Trophoblast cell (in vitro differentiated cells and primary cell): Measurements from ENCODE around the gene EDDM13.
"Not testable (repeated sequence)": the region's sequence is repeated elsewhere in the genome, so short reads cannot be mapped to it uniquely, and the experiment has no call there.

Source experiments
- DNase-seq, 2 donors: peaks; one replicate each; pipeline ENCODE4 v3.0.0-alpha.2; 2016
- H2AFZ ChIP-seq: 2 replicates; pipeline ENCODE4 v1.6.1; 2013; ENCODE audit warnings: low read length, moderate library complexity, mild to moderate bottlenecking; ENCODE audit not compliant: insufficient read depth, poor library complexity
- H2AK5ac ChIP-seq: 2 replicates; pipeline ENCODE4 v1.6.1; 2013; ENCODE audit warnings: mild to moderate bottlenecking, low read length
- H2BK120ac ChIP-seq: 2 replicates; pipeline ENCODE4 v1.6.1; 2013; ENCODE audit warnings: low read length, mild to moderate bottlenecking, moderate library complexity; ENCODE audit not compliant: insufficient read depth, poor library complexity
- H2BK12ac ChIP-seq: 2 replicates; pipeline ENCODE4 v1.6.1; 2013; ENCODE audit warnings: mild to moderate bottlenecking, low read length, moderate library complexity
- H2BK5ac ChIP-seq: 2 replicates; pipeline ENCODE4 v1.6.1; 2013; ENCODE audit warnings: low read length, low read depth, moderate library complexity, mild to moderate bottlenecking; ENCODE audit not compliant: poor library complexity
- H3K14ac ChIP-seq: 2 replicates; pipeline ENCODE4 v1.6.1; 2013; ENCODE audit warnings: mild to moderate bottlenecking, low read length
- H3K18ac ChIP-seq: 2 replicates; pipeline ENCODE4 v1.6.1; 2013; ENCODE audit warnings: mild to moderate bottlenecking, low read length
- H3K23ac ChIP-seq: 2 replicates; pipeline ENCODE4 v1.6.1; 2013; ENCODE audit warnings: low read length
- H3K27ac ChIP-seq: 2 replicates; pipeline ENCODE4 v1.5.1; 2013; ENCODE audit warnings: low read depth, mild to moderate bottlenecking, inconsistent platforms, low read length, moderate library complexity
- H3K27me3 ChIP-seq: 2 replicates; pipeline ENCODE4 v1.6.1; 2013; ENCODE audit warnings: inconsistent platforms, mild to moderate bottlenecking, low read length, moderate library complexity; ENCODE audit not compliant: insufficient read depth
- H3K36me3 ChIP-seq, 2 experiments: 1 replicate in 1 of 2; 2 replicates in 1 of 2; pipeline ENCODE4 v1.6.1; 2013; ENCODE audit warnings: low read length in 2 of 2, mild to moderate bottlenecking in 2 of 2, moderate library complexity in 1 of 2; ENCODE audit not compliant: insufficient read depth in 2 of 2, control insufficient read depth in 1 of 2
- H3K4ac ChIP-seq: 2 replicates; pipeline ENCODE4 v1.6.1; 2013; ENCODE audit warnings: low read depth, mild to moderate bottlenecking, low read length, moderate library complexity
- H3K4me1 ChIP-seq, 2 experiments: 1 replicate in 1 of 2; 2 replicates in 1 of 2; pipeline ENCODE4 v1.6.1; 2013; ENCODE audit warnings: low read length in 2 of 2, mild to moderate bottlenecking in 2 of 2, moderate library complexity in 1 of 2; ENCODE audit not compliant: insufficient read depth in 2 of 2, control insufficient read depth in 1 of 2
- H3K4me2 ChIP-seq: 2 replicates; pipeline ENCODE4 v1.6.1; 2013; ENCODE audit warnings: inconsistent platforms, mild to moderate bottlenecking, low read length, moderate library complexity
- H3K4me3 ChIP-seq: 2 replicates; pipeline ENCODE4 v1.5.1; 2013; ENCODE audit warnings: mild to moderate bottlenecking, low read depth, low read length, inconsistent platforms
- H3K79me1 ChIP-seq: one replicate; pipeline ENCODE4 v1.6.1; 2013; ENCODE audit warnings: low read length
- H3K79me2 ChIP-seq: 2 replicates; pipeline ENCODE4 v1.6.1; 2013; ENCODE audit warnings: low read length, mild to moderate bottlenecking; ENCODE audit not compliant: control insufficient read depth, insufficient read depth, poor library complexity
- H3K9ac ChIP-seq: 2 replicates; pipeline ENCODE4 v1.6.1; 2013; ENCODE audit warnings: mild to moderate bottlenecking, low read length
- H3K9me3 ChIP-seq: 2 replicates; pipeline ENCODE4 v1.6.1; 2013; ENCODE audit warnings: low read depth, mild to moderate bottlenecking, control low read depth, inconsistent platforms, low read length; ENCODE audit not compliant: insufficient read depth
- H4K12ac ChIP-seq: 2 replicates; pipeline ENCODE4 v1.6.1; 2013; ENCODE audit warnings: low read depth, mild to moderate bottlenecking, low read length, moderate library complexity
- H4K8ac ChIP-seq: 2 replicates; pipeline ENCODE4 v1.6.1; 2013; ENCODE audit warnings: low read depth, mild to moderate bottlenecking, low read length, moderate library complexity
- H4K91ac ChIP-seq: one replicate; pipeline ENCODE4 v1.6.1; 2013; ENCODE audit warnings: low read depth, mild to moderate bottlenecking, low read length, moderate library complexity
- WGBS: extraction: QIAGEN DNeasy Blood & Tissue Kit; methylation state at CpG from one replicate; pipeline ENCODE4 v1.1.7; 2013; ENCODE audit warnings: missing lambda C conversion rate; ENCODE audit not compliant: insufficient read length, insufficient coverage; ENCODE audit errors: extremely low coverage; 5-methylcytosine and 5-hydroxymethylcytosine counted together

EDDM13 gene

DNA sequence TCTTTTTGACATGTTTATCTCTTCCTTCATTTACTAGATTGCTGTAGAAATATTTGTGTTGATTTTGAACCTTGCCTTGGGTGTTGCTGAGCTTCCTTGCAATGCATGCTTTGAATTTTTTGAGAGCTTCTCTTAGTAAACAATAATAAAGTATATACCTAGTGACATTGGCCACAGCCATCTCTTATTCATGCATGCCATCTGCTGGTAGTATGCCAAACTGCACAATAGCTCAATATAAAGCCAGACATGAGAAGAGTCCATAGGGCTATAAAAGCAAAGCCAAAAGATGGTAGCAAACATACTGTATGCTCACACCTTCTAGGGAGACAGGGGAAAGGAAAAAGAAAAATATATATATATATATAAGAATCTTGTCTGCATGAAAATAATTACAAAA, 61.0 kb downstream of the EDDM13 start:
- peak; percentile 42 to 88 for DNase-seq
- no peak overlapping the region for H3K23ac ChIP-seq
- no peak overlapping the region for H3K9ac ChIP-seq
- no peak overlapping the region for H3K27ac ChIP-seq
- no peaks in the 10 kb centered on the region for H3K4me1 ChIP-seq
- no peak overlapping the region for H4K91ac ChIP-seq
- H3K14ac ChIP-seq = no peak overlapping the region
- no peak overlapping the region for H3K18ac ChIP-seq
- no peaks in the 10 kb centered on the region for H3K36me3 ChIP-seq
- H3K9me3 ChIP-seq = peaks cover 3% of the 10 kb centered on the region
- H4K12ac ChIP-seq = no peak overlapping the region
- H2BK12ac ChIP-seq = no peak overlapping the region
- H2AK5ac ChIP-seq = no peak overlapping the region
- H3K4me2 ChIP-seq = no peak overlapping the region
- H3K27me3 ChIP-seq = no peaks in the 10 kb centered on the region
- H3K79me1 ChIP-seq = no peaks in the 10 kb centered on the region
- H2BK5ac ChIP-seq = no peak overlapping the region
- no peak overlapping the region for H3K4me3 ChIP-seq
- H4K8ac ChIP-seq = no peak overlapping the region
- H2BK120ac ChIP-seq = no peak overlapping the region
- H3K4ac ChIP-seq = no peak overlapping the region
- H3K79me2 ChIP-seq = no peaks in the 10 kb centered on the region
- H2AFZ ChIP-seq = no peak overlapping the region

DNA sequence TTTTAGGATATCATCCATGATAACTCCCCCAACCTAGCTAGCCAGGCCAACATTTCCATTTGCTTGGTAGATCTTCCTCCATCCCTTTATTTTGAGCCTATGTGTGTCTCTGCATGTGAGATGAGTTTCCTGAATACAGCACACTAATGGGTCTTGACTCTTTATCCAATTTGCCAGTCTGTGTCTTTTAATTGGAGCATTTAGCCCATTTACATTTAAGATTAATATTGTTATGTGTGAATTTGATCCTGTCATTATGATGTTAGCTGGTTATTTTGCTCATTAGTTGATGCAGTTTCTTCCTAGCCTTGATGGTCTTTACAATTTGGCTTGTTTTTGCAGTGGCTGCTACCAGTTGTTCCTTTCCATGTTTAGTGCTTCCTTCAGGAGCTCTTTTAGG, 62.8 kb downstream of the EDDM13 start:
- H3K9ac ChIP-seq, H3K18ac ChIP-seq, H4K12ac ChIP-seq, H2BK12ac ChIP-seq, H2BK120ac ChIP-seq, H2AFZ ChIP-seq, H3K36me3 ChIP-seq, H3K4me1 ChIP-seq, H4K91ac ChIP-seq, H3K27ac ChIP-seq, DNase-seq, H3K23ac ChIP-seq, H3K79me1 ChIP-seq, H3K4ac ChIP-seq, H3K79me2 ChIP-seq, H2BK5ac ChIP-seq, H3K27me3 ChIP-seq, H3K4me2 ChIP-seq, H2AK5ac ChIP-seq, H3K14ac ChIP-seq, H4K8ac ChIP-seq, H3K9me3 ChIP-seq, H3K4me3 ChIP-seq: not testable (repeated sequence)

DNA sequence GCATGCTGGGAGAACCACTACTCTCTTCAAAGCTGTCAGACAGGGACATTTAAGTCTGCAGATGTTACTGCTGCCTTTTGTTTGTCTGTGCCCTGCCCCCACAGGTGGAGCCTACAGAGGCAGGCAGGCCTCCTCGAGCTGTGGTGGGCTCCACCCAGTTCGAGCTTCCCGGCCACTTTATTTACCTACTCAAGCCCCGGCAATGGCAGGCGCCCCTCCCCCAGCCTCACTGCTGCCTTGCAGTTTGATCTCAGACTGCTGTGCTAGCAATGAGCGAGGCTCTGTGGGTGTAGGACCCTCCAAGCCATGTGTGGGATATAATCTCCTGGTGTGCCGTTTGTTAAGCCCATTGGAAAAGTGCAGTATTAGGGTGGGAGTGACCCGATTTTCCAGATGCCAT, 64.5 kb downstream of the EDDM13 start:
- DNase-seq, H3K9me3 ChIP-seq, H3K18ac ChIP-seq, H4K91ac ChIP-seq, H2AK5ac ChIP-seq, H2BK5ac ChIP-seq, H3K36me3 ChIP-seq, H4K8ac ChIP-seq, H2BK120ac ChIP-seq, H3K27ac ChIP-seq, H4K12ac ChIP-seq, H3K4ac ChIP-seq, H3K27me3 ChIP-seq, H3K79me1 ChIP-seq, H3K23ac ChIP-seq, H3K4me2 ChIP-seq, H3K4me1 ChIP-seq, H3K9ac ChIP-seq, H2BK12ac ChIP-seq, H3K4me3 ChIP-seq, H2AFZ ChIP-seq, H3K79me2 ChIP-seq, H3K14ac ChIP-seq: not testable (repeated sequence)
- no CpG with 5 or more reads among the region's 8 CpGs for WGBS

DNA sequence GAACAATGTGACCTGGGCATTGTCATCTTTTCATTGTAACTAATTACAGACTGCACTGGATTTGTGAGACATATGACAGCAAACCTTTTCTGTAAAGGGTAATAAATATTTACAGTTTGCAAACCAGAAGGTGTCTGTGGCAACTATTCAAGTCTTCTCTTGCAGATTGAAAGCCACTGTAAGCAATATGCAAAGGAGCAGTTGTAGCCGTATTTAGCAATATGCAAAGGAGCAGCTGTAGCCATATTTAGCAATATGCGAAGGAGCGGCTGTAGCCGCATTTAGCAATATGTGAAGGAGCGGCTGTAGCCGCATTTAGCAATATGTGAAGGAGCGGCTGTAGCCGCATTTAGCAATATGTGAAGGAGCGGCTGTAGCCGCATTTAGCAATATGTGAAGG, 66.5 kb downstream of the EDDM13 start:
- not testable (repeated sequence) for H3K9ac ChIP-seq, DNase-seq, H2AK5ac ChIP-seq, H2BK5ac ChIP-seq, H4K12ac ChIP-seq, H4K8ac ChIP-seq, H2BK120ac ChIP-seq, H3K4me3 ChIP-seq, H3K79me2 ChIP-seq, H3K23ac ChIP-seq, H3K27me3 ChIP-seq, H4K91ac ChIP-seq, H3K9me3 ChIP-seq, H2AFZ ChIP-seq, H3K4me1 ChIP-seq, H3K4me2 ChIP-seq, H3K18ac ChIP-seq, H3K14ac ChIP-seq, H3K36me3 ChIP-seq, H3K79me1 ChIP-seq, H3K4ac ChIP-seq, H2BK12ac ChIP-seq, H3K27ac ChIP-seq
- no CpG with 5 or more reads among the region's 10 CpGs for WGBS

DNA sequence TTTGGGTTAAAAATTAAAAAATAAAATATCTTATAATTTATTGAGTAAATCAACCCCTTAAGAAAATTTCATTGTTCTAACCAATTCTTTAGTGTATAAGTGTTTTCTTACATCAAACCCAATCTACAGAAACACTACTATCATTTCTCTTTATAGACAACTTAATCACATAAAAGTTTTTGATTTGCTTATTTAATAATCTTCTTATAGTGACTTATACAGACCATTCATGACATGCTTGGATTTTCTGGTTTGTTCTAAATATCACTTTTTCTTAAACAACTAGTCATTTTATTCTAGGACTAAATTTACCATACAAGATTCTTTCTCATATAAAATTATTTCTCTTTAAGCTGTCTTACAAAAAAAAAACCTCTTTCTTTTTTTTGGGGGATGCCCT, 69.4 kb downstream of the EDDM13 start:
- no peak overlapping the region for H2BK12ac ChIP-seq
- no peak overlapping the region for H3K23ac ChIP-seq
- no peak overlapping the region for H2AFZ ChIP-seq
- H2BK5ac ChIP-seq = no peak overlapping the region
- no peak overlapping the region for H3K27ac ChIP-seq
- no peak overlapping the region for H2BK120ac ChIP-seq
- DNase-seq = no peak
- H3K4me2 ChIP-seq = no peak overlapping the region
- H3K36me3 ChIP-seq = no peaks in the 10 kb centered on the region
- H3K9me3 ChIP-seq = peaks cover 3% of the 10 kb centered on the region
- H3K14ac ChIP-seq = no peak overlapping the region
- H3K18ac ChIP-seq = no peak overlapping the region
- H4K12ac ChIP-seq = no peak overlapping the region
- H3K27me3 ChIP-seq = no peaks in the 10 kb centered on the region
- no peak overlapping the region for H4K8ac ChIP-seq
- H4K91ac ChIP-seq = no peak overlapping the region
- H3K4ac ChIP-seq = no peak overlapping the region
- no peak overlapping the region for H3K4me3 ChIP-seq
- H2AK5ac ChIP-seq = no peak overlapping the region
- H3K9ac ChIP-seq = no peak overlapping the region
- H3K79me2 ChIP-seq = no peaks in the 10 kb centered on the region
- no peaks in the 10 kb centered on the region for H3K79me1 ChIP-seq
- no peaks in the 10 kb centered on the region for H3K4me1 ChIP-seq
